Gastroesophageal sphincter (tissue), 4 donors: ENCODE results near the gene THBS1. TPM values are rescaled to one million over a fixed set of nuclear protein-coding genes. Genes with fewer than 3 reads are reported as not detected.

Experiments
- ATAC-seq: fragments of 150-250 bp; one replicate; pipeline ENCODE4 v1.9.1; 2016; ENCODE audit warnings: mild to moderate bottlenecking, moderate library complexity
- H3K27ac ChIP-seq, 4 donors: fragments of 200-600 bp; sonication (generic) in 3 of 4; 1 replicate in 3 of 4; 2 replicates in 1 of 4; pipeline ENCODE4 v1.5.1; 2016 to 2019
- H3K27me3 ChIP-seq: fragments of 200-600 bp; sonication (generic); one replicate; pipeline ENCODE4 v1.5.1; 2019
- H3K36me3 ChIP-seq, 2 donors: fragments of 200-600 bp; sonication (generic); one replicate each; pipeline ENCODE4 v1.5.1; 2019; ENCODE audit warnings: control low read depth in 1 of 2
- H3K4me1 ChIP-seq, 3 donors: fragments of 200-600 bp; sonication (generic); 1 replicate in 2 of 3; 2 replicates in 1 of 3; pipeline ENCODE4 v1.5.1; 2016 to 2019; ENCODE audit warnings: control low read depth in 2 of 3
- H3K4me3 ChIP-seq, 2 donors: fragments of 200-600 bp; sonication (generic); one replicate each; pipeline ENCODE4 v1.5.1; 2019; ENCODE audit warnings: mild to moderate bottlenecking in 1 of 2, moderate library complexity in 1 of 2
- H3K9me3 ChIP-seq, 3 donors: fragments of 200-600 bp; sonication (generic); one replicate each; pipeline ENCODE4 v1.5.1; 2017 to 2019; ENCODE audit warnings: control low read depth in 2 of 3
- CTCF ChIP-seq, 4 experiments: fragments of 200-600 bp in 2 of 4; fragments of 450-650 bp in 2 of 4; sonication (generic) in 1 of 4; IDR thresholded peaks; one replicate each; pipeline ENCODE4 v1.5.1; 2017 to 2019; ENCODE audit warnings: antibody characterized with exemption in 4 of 4, mild to moderate bottlenecking in 2 of 4, moderate library complexity in 2 of 4
- EP300 ChIP-seq: sonication (generic); formaldehyde crosslinking; IDR thresholded peaks from one replicate; pipeline ENCODE4 v1.6.1; 2017; ENCODE audit warnings: antibody characterized with exemption, mild to moderate bottlenecking
- POLR2A ChIP-seq, 2 donors: fragments of 450-650 bp; IDR thresholded peaks; one replicate each; pipeline ENCODE4 v1.6.1; 2017; ENCODE audit warnings: antibody characterized with exemption in 2 of 2, mild to moderate bottlenecking in 2 of 2, moderate library complexity in 1 of 2
- POLR2AphosphoS5 ChIP-seq: sonication (generic); formaldehyde crosslinking; IDR thresholded peaks from one replicate; pipeline ENCODE4 v1.6.1; 2017; ENCODE audit warnings: antibody characterized with exemption
- WGBS, 2 donors: methylation state at CpG; one replicate each; pipeline ENCODE4 v1.1.5; 2018; ENCODE audit warnings: low coverage in 1 of 2; 5-methylcytosine and 5-hydroxymethylcytosine counted together
- total RNA-seq, 4 donors: library from RNA; depleted of rRNA; stranded (reverse); fragments of >200 nt; gene quantifications; one replicate each; pipeline ENCODE4 v1.1.0, GENCODE V29; 2016

Gene THBS1
- total RNA-seq, 4 donors from 2014 or later, result 183 to 1,645 (median 277) TPM

DNA sequence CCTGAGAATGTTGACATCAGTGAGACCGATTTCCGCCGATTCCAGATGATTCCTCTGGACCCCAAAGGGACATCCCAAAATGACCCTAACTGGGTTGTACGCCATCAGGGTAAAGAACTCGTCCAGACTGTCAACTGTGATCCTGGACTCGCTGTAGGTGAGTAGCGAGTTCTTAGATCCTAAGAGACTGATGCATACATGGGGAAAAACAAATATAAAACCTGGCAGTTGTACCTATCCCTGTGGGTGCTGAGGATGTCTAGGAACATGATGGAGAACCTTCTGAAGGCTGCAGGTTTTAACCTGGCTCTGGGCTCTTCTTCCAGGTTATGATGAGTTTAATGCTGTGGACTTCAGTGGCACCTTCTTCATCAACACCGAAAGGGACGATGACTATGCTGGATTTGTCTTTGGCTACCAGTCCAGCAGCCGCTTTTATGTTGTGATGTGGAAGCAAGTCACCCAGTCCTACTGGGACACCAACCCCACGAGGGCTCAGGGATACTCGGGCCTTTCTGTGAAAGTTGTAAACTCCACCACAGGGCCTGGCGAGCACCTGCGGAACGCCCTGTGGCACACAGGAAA is 12.3 kb downstream of the THBS1 start:
- Histone ChIP-seq H3K36me3 (peaks cover 0 to 79% of the 10 kb centered on the region in 2 donors), H3K4me3 (no peak overlapping the region), H3K27me3 (no peaks in the 10 kb centered on the region), H3K4me1 (peaks cover 4 to 72% (median 6%) of the 10 kb centered on the region in 3 donors), H3K9me3 (no peaks in the 10 kb centered on the region), H3K27ac (peak overlapping the region in 3 of 4 donors; percentile 15 to 55 (median 22))
- TF ChIP-seq POLR2AphosphoS5 (peak; percentile 2), CTCF (IDR thresholded peaks at IDR 0.05) (no peak)
- no peak for ATAC-seq
- 83 to 100% methylated on average over 1 to 8 of the region's 15 CpGs for WGBS, 2 donors

GRCh38 chr15:39593656-39594445 is 13.0 kb downstream of the THBS1 start:
- H3K27ac ChIP-seq, result peak overlapping the region; percentile 15 to 55 (median 32)
- no peak overlapping the region for H3K4me3 ChIP-seq
- no peak for ATAC-seq
- H3K9me3 ChIP-seq, result no peaks in the 10 kb centered on the region
- H3K36me3 ChIP-seq, result peaks cover 0 to 72% of the 10 kb centered on the region in 2 donors
- TF ChIP-seq POLR2A (IDR thresholded peaks at IDR 0.05) (no peak), CTCF (IDR thresholded peaks at IDR 0.05) (peak in 1 of 4 experiments; percentile 10), POLR2AphosphoS5 (peak; percentile 20)
- WGBS, 2 donors, result 50 to 77% methylated on average over 7 of the region's 7 CpGs
- peaks cover 4 to 71% (median 5%) of the 10 kb centered on the region in 3 donors for H3K4me1 ChIP-seq
- no peaks in the 10 kb centered on the region for H3K27me3 ChIP-seq

DNA sequence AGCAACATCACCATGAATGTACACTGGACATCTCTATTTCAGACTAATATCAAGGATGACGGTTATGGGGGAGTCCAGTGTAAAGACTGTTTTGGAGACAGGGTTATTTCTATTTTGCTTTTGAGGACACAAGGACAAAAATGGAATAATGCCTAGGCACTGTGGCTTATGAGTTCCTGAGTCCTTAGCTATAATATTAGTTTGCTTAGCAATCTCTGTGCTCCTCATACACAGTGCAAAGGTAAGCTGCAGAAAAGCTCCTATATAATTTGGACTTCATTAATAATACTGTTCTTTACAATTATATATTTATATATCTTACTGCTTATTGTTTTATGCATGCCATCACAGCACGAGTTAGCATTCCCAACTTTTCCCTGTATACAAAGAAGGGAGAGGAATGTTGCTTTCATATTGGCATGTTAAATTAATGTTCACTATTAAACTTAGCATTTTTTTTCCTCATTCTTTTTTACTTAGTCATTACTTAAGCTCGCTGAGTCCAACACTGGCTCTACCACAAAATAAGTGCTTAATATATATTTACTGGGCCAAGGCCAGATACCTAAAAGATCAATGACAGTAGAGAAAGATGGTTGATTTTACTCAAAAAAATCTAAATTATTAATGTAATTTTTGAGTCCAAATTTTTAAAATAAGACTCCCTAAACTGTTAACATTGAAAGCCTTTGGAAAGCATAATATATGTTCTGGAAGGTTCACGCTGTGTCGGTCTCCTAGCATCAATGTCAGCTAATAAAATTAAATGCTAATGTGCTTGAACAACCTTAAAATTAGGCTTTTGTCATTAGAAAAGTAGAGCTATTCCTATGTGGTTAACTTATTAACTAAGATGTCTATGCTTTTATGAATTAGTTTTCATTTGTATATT is 13.8 kb downstream of the THBS1 start:
- no peak for ATAC-seq
- peaks cover 4 to 71% (median 5%) of the 10 kb centered on the region in 3 donors for H3K4me1 ChIP-seq
- peak overlapping the region; percentile 15 to 55 (median 32) for H3K27ac ChIP-seq
- no peak for TF ChIP-seq EP300
- no peaks in the 10 kb centered on the region for H3K9me3 ChIP-seq
- WGBS, 2 donors, result 63 to 71% methylated on average over 5 of the region's 5 CpGs
- H3K4me3 ChIP-seq, result no peak overlapping the region
- H3K27me3 ChIP-seq, result no peaks in the 10 kb centered on the region
- peaks cover 0 to 64% of the 10 kb centered on the region in 2 donors for H3K36me3 ChIP-seq

DNA sequence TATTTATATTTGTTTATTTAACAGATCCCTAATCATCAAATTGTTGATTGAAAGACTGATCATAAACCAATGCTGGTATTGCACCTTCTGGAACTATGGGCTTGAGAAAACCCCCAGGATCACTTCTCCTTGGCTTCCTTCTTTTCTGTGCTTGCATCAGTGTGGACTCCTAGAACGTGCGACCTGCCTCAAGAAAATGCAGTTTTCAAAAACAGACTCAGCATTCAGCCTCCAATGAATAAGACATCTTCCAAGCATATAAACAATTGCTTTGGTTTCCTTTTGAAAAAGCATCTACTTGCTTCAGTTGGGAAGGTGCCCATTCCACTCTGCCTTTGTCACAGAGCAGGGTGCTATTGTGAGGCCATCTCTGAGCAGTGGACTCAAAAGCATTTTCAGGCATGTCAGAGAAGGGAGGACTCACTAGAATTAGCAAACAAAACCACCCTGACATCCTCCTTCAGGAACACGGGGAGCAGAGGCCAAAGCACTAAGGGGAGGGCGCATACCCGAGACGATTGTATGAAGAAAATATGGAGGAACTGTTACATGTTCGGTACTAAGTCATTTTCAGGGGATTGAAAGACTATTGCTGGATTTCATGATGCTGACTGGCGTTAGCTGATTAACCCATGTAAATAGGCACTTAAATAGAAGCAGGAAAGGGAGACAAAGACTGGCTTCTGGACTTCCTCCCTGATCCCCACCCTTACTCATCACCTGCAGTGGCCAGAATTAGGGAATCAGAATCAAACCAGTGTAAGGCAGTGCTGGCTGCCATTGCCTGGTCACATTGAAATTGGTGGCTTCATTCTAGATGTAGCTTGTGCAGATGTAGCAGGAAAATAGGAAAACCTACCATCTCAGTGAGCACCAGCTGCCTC is 14.7 kb downstream of the THBS1 start:
- peaks cover 0 to 55% of the 10 kb centered on the region in 2 donors for H3K36me3 ChIP-seq

More for the DNA sequence above, 14.7 kb downstream of the THBS1 start:
- ATAC-seq, result no peak
- TF ChIP-seq POLR2A (IDR thresholded peaks at IDR 0.05) (peak in 1 of 2 donors; percentile 32), CTCF (IDR thresholded peaks at IDR 0.05) (no peak), POLR2AphosphoS5 (peak; percentile 66)
- H3K27ac ChIP-seq, result peak overlapping the region; percentile 28 to 55 (median 41)
- 62 to 77% methylated on average over 6 to 8 of the region's 8 CpGs for WGBS, 2 donors
- H3K27me3 ChIP-seq, result no peaks in the 10 kb centered on the region
- H3K4me1 ChIP-seq, result peaks cover 4 to 66% (median 5%) of the 10 kb centered on the region in 3 donors
- H3K4me3 ChIP-seq, result no peak overlapping the region
- no peaks in the 10 kb centered on the region for H3K9me3 ChIP-seq
